Activated CD4-positive, alpha-beta T cell treated with anti-CD3 and anti-CD28 coated beads, Interleukin-2, amount 50 U/mL, for 4 hours (primary cell): ENCODE measurements around the gene NXPH2.
"Not testable (repeated sequence)": the region's sequence is repeated elsewhere in the genome, so short reads cannot be mapped to it uniquely, and the experiment has no call there.

Source experiments
- DNase-seq, 2 experiments: peaks; one replicate each; pipeline ENCODE4 v3.0.0-alpha.2; 2020

The NXPH2 gene

DNA sequence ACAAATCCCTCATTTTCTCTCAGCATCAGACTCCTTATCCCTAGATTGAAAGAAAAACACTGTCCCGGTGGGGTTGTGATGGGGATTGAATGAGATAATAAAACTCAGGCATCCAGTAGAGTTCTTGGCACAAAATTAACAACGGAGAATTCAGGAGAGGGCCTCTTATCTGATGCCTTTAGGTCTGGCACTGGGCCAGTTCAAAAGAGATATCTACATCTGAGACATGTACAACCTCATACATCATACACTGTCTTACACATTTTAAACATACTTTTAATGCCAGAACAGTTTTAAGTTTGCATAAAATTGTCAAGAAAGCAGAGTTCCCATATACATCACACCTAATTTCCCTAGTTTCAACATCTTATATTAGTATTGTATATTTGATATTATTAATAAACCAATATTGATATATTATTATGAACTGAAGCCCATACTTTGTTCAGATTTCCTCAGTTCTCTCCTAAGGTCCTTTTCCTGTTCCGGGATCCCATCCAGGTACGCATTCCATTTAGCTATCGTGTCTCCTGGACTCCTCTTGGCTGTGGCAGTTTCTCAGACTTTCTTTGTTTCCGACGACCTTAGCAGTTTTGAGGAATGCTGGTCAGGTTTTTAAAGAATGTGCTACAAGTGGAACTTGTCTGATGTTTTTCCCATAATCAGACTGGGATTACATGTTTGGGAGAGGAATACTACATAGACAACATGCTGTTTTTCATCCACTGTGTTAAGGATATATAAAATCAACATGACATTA lies 27.8 kb downstream of the NXPH2 start:
- DNase-seq = no peak

GRCh38 chr2:138744713-138745112 lies 35.5 kb downstream of the NXPH2 start:
- no peak for DNase-seq

DNA sequence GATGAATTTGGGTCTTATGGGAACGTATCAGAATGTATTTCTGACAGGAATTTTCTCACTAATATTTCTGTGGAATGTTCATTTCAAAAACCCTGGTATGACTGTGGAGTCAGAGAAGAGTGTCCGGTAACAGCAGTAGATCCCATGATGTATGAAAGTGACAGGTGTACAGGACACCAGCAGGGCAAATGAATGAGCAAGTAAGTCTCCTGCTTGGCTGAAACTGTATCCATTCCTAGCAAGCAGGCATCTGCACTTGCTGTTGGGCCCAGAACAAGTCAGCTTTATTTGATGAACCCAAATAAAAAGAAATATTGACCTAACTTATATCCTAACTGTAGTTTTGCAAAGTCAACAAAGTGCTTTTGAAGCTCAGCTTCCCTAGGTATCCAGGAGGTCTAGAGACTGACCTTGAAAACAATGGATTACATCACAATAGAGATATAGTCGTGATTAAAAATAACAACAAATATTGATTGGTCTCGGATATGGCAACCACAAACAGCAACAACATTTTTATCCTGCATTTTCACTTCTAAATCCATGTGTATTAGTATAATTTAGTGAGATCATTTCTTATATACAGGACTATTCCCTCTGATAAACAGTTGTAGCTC lies 37.6 kb downstream of the NXPH2 start:
- DNase-seq = no peak

DNA sequence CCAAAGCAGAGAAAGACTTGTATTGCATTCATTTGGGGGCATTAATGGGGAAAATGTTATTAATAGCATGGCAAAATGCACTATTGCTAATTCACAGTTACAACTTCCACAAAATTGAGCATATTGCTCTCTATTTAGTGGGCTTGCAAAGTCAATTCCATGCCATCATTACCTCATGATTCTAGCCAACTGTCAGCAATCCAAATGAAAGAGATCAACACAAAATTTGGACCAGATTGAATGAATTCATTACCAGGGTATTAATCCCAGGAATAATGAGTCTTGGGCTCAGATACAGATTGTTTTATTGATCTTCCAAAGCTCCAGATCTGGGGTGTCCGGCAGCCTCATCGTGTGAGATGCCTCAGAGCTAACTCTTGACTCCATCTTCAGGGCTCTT lies 38.3 kb downstream of the NXPH2 start:
- DNase-seq = no peak

DNA sequence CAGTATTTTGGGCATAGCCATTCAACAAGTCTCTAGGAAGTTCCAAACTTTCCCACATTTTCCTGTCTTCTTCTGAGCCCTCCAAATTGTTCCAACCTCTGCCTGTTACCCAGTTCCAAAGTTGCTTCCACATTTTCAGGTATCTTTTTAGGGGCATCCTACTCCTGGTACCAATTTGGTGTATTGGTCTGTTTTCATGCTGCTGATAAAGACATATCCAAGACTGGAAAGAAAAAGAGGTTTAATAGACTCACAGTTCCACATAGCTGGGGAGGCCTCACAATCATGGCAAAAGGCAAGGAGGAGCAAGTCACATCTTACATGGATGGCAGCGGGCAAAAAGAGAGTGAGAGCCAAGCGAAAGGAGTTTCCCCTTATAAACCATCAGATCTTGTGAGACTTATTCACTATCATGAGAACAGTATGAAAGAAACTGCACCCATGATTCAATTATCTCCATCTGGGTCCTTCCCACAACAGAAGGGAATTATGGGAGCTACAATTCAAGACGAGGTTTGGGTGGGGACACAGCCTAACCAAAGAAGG lies 43.1 kb downstream of the NXPH2 start:
- not testable (repeated sequence) for DNase-seq

DNA sequence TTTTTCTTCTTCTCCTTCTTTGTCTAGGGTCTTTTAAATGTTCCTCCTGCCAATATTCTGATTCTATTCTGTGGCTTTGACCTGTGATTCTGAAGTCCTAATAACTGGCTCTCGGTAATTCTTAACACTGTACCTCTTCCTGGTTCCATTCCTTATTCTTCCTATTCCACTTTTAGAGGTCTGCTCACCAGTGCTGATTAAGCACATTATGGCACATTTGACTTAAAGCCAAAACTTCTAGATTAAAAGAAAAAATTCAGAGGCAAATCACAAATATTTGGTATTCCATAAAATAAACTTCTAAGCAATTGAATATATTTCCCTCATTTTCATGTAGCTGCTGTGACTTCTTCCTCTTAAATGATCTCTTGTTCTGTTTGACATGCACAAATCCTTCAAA lies 47.5 kb downstream of the NXPH2 start:
- DNase-seq = no peak

DNA sequence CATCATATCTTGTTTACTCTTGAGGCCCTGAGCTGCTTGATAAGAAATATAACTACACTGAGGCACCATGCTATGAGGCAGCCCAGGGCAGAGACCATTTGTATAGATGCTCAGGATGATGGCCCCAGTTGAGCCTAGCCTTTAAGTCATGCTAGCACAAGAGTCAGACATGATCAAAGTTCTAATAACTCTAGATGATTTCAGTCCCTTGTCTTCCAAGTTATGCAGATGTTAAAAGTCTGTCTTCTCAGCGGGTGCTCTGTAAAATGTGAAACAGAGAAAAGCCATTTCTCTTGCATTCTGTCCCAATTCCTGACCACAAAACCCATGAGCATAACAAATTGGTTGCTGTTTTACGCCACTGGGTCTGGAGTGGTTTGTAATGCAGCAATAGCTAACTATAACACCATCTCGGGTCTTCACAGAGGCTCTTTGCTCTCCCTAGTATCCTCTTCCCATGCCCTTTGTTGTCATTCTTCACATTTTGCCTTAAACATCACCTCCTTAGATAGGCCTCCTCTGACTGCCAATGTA lies 49.6 kb downstream of the NXPH2 start:
- no peak for DNase-seq

GRCh38 chr2:138727956-138728355 lies 52.2 kb downstream of the NXPH2 start:
- no peak for DNase-seq

DNA sequence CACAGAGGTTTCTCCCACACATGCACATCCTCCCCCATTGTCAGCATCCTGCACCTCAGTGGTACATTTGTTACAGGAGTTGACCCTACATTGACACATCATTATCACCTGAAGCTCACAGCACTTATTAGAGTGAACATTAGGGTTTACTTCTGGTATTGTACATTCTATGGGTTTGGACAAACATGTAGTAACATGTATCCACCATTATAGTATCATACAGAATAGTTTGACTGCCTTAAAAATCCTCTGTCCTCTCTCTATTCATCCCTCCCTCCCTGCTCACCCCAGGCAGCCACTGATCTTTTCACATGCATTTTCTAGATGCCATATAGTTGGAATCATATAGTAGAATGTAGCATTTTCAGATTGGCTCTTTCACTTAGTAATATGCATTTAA lies 53.5 kb downstream of the NXPH2 start:
- DNase-seq = no peak

DNA sequence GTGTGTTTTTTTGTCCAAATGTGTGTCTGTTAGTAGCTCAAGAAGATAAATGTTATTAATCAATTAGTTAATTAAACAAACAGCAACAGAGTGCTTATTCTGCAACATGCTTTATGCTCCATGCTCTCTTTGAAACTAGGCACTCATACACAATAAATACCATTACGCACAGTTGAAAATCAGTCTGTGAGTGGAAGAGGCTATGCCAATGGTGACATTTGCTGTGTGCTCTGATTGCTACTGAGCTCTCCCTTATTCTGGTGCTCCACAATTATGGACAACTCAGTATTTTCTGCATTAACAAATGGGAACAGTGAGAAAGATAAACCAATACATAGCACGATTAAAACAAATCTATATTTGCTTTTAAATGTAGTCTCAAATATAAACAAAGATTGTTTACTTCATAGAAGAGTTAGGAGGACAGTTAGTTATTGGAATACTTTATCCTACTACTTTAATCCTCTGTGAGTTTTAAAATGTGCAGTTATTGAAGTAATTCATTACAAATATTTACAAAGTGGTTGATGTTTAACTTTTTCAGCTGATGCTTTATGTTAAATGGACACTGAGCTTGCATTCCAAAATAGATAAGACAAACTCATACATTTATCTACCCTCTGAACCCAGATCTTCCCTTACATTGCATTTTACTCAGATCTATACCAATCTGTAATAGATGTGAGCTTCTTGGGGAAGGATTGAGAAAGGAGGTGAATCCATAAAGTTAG lies 55.3 kb downstream of the NXPH2 start:
- no peak for DNase-seq

DNA sequence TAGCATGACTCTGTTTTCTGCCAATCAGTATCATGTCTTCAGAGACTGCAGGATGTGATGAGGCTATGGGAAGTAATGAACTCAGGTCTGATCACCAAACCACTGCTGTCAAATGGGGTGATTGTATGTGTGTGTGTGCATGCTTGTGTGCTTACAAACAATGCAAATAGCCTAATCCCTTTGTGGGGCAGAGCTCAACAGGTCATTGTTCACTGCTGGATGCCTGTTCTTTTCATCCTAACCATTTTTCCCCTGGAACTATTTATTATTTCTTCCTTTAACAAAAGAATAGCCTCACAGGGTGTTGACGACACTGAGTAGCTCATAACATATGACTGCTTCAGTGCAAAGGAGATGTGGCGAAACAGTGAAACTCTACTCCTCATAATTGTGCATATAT lies 55.9 kb downstream of the NXPH2 start:
- DNase-seq = no peak

GRCh38 chr2:138723196-138723987 lies 56.8 kb downstream of the NXPH2 start:
- DNase-seq = no peak

DNA sequence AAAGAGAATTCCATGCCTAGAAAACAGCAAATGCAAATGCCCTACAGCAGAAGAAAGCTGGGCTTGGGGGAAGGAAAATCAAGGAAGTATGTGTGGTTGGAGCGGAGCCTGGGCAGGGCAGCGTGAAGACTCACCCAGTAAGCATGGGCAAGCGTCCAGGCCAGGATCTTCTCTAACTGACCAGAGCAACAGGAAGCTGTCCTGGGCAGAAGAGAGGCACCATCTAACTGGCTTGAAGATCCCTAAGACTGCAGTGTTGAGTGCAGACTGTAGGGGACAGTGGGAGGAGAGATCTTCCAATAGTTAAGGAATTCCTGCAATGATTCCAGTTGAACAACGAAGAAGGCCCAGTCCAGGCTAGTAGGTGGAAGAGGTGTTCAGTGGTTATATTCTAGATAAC lies 57.9 kb downstream of the NXPH2 start:
- no peak for DNase-seq

DNA sequence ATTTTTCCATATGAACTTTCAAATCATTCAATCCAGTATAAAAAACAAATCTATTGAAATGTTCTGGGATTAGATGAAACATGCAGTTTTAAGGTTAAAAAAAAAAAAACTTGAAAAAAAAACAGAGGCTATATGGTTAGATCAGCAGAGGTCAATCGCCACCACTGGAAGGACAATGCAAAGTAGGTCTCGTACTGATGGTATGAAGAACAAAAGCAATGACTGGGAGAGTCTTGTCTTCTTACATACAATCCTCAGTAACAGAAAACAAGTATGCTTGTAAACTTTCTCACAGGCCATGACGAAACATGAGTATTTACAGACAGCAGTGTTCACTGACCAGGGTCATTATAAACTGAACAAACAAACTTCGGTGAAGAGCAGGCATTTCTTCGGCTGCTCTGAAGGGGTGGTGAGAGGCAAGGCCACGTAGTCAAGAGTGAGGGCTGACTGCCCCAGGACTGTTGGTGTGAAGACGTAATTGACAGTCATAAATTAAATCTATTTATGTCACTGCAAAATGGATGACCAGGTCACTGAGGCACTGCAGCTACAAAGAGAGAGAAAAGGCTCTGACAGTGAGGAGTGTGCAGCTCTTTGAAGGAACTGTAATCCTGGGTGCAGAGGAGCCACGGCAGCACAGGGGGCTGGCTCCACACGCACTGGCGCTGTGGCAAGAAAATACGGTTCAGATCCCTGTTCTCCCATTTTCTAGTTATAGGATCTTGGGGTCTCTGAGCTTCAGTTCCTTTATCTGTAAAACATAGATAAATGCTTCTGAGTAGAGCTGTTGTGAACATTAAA lies 60.0 kb downstream of the NXPH2 start:
- no peak for DNase-seq

GRCh38 chr2:138718405-138718804 lies 61.8 kb downstream of the NXPH2 start:
- no peak for DNase-seq

DNA sequence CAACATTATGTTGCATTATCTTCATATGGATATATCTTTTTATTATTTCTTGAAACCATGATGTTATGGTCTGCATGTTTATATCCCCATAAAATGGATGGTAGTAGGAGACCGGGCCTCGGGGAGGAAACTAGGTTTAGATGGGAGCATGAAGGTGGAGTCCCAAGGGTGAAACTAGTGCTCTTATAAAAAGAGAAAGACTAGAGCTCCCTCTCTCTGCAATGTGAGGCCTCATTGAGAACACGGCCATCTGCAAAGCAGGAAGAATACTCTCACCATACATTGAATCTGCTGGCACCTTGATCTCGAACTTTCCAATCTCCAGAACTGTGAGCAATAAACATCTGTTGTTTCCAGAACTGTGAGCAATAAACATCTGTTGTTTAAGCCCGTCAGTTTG lies 64.0 kb downstream of the NXPH2 start:
- DNase-seq = no peak

GRCh38 chr2:138713504-138713903 lies 66.7 kb downstream of the NXPH2 start:
- DNase-seq = no peak

DNA sequence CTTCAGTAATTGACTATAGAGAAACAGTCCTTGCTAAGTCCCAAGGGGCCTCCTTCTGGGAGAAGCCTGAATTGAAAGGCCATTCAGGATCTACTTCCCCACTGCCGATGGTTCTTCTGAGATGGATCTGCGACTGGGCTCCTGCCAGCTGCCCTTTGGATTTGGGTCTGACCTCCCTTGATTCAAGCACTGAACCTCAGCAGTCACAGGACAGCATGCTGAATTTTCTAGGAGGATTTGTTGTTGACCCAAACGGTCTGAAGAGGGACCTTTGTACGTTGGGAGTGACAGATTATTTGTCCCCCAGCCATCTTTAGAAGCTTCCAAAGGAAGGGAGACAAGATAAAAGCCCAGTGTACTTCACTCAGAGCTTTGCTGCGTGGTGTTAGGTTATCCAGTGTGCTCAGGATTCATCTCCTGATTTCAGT lies 67.1 kb downstream of the NXPH2 start:
- no peak for DNase-seq

DNA sequence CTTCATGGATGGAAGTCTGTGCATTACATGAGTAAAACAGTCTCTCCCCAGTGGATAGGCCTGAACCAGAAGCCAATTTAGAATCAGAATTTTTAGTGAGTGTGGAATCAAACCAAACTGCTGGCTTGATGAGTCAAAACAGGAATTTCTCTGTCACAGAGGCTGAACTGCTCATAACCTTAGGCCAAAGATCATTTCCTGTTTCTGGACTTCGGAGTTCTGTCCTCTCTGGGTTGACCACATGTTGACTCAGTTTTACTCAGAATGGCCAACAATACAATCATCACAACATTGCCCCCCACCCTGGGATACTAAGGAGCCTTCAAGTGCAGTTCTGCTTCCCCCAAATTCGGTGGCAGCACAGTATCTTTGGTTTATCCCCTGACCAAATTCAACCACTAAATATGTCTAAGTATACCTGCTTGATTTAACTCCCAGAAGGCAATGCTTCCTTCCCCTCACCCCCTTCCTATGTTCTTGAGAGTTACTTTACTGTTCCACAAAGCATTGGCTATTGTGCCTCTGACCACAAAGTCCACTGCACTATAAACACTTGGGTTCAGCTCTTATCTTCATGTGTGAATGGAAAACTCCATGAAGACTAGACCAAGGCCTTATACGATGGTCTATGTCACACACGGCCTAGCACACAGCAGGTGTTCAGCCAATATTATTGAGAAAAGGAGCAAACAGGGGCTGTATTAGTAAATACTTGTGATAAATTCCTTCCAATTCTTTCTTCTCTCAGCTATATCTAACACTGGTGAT lies 67.8 kb downstream of the NXPH2 start:
- DNase-seq = no peak

DNA sequence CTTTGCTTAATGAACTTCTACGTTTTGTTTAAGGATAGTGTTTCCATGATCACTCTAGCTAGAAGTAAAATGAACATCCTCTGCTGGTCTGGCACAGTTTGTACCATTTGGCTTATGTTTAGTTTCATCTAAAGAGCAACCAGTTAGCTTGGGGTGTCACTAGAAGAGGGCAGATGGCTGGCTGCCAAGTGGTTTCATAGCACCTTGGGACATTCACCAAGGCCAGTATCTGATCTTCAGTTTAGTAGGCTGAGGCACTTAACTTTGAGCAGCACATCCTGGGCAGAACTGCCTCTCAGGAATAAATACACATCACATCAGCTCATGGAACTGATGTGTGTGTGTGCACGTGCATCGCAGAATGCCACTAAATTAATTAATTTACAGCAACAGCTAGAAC lies 68.4 kb downstream of the NXPH2 start:
- DNase-seq = no peak

DNA sequence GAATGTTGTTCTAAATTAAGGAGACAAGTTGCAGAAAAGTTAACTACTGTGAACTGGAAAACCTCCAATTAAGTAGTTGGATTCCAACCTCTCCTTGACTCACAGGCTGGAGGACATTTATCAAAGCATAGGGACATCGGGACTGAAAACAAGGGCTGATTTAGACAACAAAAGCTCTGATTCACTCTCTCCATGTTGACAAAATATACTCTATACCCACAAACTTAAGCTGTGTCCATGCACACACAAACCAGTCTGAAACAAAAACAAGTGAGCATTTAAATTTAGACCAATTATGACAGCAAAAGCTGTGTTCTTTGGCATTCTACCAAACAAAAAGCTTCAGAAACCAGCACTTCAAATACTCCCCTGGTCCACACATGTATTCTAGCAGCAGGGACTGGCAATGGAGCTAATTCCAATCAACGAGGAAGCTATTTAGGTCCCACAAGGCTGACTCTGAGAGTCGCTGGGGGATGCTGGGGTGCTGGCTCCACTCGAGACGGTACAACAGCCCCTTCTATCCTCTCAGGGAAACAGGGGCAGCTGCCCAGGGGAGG lies 71.4 kb downstream of the NXPH2 start:
- no peak for DNase-seq
